PC-3 (cell line): ENCODE data around the gene CYP39A1. TPM values are rescaled to one million over a fixed set of nuclear protein-coding genes. Genes with fewer than 3 reads are reported as not detected.

Experiments used
- ATAC-seq: fragments of 200-7000 bp; cut with Tn5 transposase; 2 replicates; pipeline ENCODE4 v1.9.1; 2020; ENCODE audit warnings: mild to moderate bottlenecking, moderate library complexity
- BruUV-seq: library from RNA; stranded (reverse); fragments of 400-500 nt; replicated peaks from 2 replicates; lab custom pipeline; 2021; lab: Mats Ljungman, UMichigan
- CTCF ChIA-PET: fragments of 300-600 bp; sonication (Branson Sonifier 250); formaldehyde crosslinking; loops from one replicate; lab custom pipeline; 2022; ENCODE audit warnings: antibody characterized with exemption; lab: Charles Lee
- POLR2A ChIA-PET: fragments of 300-600 bp; sonication (Branson Sonifier 250); formaldehyde crosslinking; loops from one replicate; lab custom pipeline; 2022; ENCODE audit warnings: antibody characterized with exemption; ENCODE audit not compliant: unreplicated experiment; lab: Charles Lee
- DNase-seq: peaks from one replicate; pipeline ENCODE4 v3.0.0-alpha.2; 2015
- H2AFZ ChIP-seq: fragments of 300-600 bp; sonication (generic); 2 replicates; pipeline ENCODE4 v1.6.0; 2016; ENCODE audit warnings: antibody characterized with exemption, low read length
- H3F3A ChIP-seq: fragments of 300-600 bp; sonication (generic); one replicate; pipeline ENCODE4 v1.6.0; 2017; ENCODE audit warnings: antibody characterized with exemption, low read length, control low read depth, mild to moderate bottlenecking; ENCODE audit not compliant: unreplicated experiment
- H3K27ac ChIP-seq: fragments of 300-600 bp; sonication (generic); 2 replicates; pipeline ENCODE4 v1.5.1; 2016; ENCODE audit warnings: mild to moderate bottlenecking, low read length
- H3K27me3 ChIP-seq: fragments of 300-600 bp; sonication (generic); 2 replicates; pipeline ENCODE4 v1.6.1; 2016; ENCODE audit warnings: low read length, mixed read lengths
- H3K36me3 ChIP-seq: fragments of 300-600 bp; sonication (generic); 2 replicates; pipeline ENCODE4 v1.6.1; 2016; ENCODE audit warnings: low read depth, mixed run types, low read length, mixed read lengths
- H3K4me1 ChIP-seq: fragments of 300-600 bp; sonication (generic); 2 replicates; pipeline ENCODE4 v1.5.1; 2016; ENCODE audit warnings: low read length; ENCODE audit not compliant: insufficient read depth
- H3K4me2 ChIP-seq: fragments of 300-600 bp; sonication (generic); 2 replicates; pipeline ENCODE4 v1.6.0; 2016; ENCODE audit warnings: low read length
- H3K4me3 ChIP-seq: fragments of 300-600 bp; sonication (generic); 2 replicates; pipeline ENCODE4 v1.5.1; 2016; ENCODE audit warnings: mild to moderate bottlenecking, low read length, mixed read lengths
- H3K79me2 ChIP-seq: fragments of 300-600 bp; sonication (generic); 2 replicates; pipeline ENCODE4 v1.6.1; 2017; ENCODE audit warnings: low read length, mixed read lengths
- H3K9ac ChIP-seq: fragments of 300-600 bp; sonication (generic); 2 replicates; pipeline ENCODE4 v1.6.0; 2016; ENCODE audit warnings: mild to moderate bottlenecking, low read length
- H3K9me2 ChIP-seq: fragments of 300-600 bp; sonication (generic); replicated peaks from 2 replicates; pipeline ENCODE4 v1.6.1; 2016; ENCODE audit warnings: mixed run types, low read length, mixed read lengths
- H3K9me3 ChIP-seq: fragments of 300-600 bp; sonication (generic); 2 replicates; pipeline ENCODE4 v1.6.1; 2016; ENCODE audit warnings: low read length, mixed read lengths
- H4K20me1 ChIP-seq: fragments of 300-600 bp; sonication (generic); 2 replicates; pipeline ENCODE4 v1.6.1; 2016; ENCODE audit warnings: low read length, mixed read lengths
- EZH2 ChIP-seq: fragments of 300-600 bp; sonication (generic); IDR thresholded peaks from one replicate; pipeline ENCODE4 v1.6.1; 2017; ENCODE audit warnings: antibody characterized with exemption, mild to moderate bottlenecking, low read length; ENCODE audit not compliant: unreplicated experiment
- EZH2phosphoT487 ChIP-seq: fragments of 300-600 bp; sonication (generic); IDR thresholded peaks from 2 replicates; pipeline ENCODE4 v1.6.1; 2018; ENCODE audit warnings: mild to moderate bottlenecking, antibody characterized with exemption, low read length, borderline replicate concordance
- intact Hi-C: fragments of 100-400 bp; cut with micrococcal nuclease; formaldehyde crosslinking; loops from 2 replicates; pipeline ENCODE4 v1.9.0; 2023
- total RNA-seq: library from RNA; depleted of rRNA; stranded (reverse); fragments of >200 nt; gene quantifications from 2 replicates; pipeline ENCODE4 v1.2.3, GENCODE V29; 2014
- TF ChIP-seq, protein P1 (sequence below): fragments of 300-600 bp; sonication (generic); conservative IDR thresholded peaks from 2 replicates; pipeline ENCODE4 v1.5.1; 2017; ENCODE audit warnings: antibody characterized with exemption, low read depth, mild to moderate bottlenecking, low read length

CYP39A1 gene
- total RNA-seq, 1 experiment from 2014 or later: 0.66 TPM

DNA sequence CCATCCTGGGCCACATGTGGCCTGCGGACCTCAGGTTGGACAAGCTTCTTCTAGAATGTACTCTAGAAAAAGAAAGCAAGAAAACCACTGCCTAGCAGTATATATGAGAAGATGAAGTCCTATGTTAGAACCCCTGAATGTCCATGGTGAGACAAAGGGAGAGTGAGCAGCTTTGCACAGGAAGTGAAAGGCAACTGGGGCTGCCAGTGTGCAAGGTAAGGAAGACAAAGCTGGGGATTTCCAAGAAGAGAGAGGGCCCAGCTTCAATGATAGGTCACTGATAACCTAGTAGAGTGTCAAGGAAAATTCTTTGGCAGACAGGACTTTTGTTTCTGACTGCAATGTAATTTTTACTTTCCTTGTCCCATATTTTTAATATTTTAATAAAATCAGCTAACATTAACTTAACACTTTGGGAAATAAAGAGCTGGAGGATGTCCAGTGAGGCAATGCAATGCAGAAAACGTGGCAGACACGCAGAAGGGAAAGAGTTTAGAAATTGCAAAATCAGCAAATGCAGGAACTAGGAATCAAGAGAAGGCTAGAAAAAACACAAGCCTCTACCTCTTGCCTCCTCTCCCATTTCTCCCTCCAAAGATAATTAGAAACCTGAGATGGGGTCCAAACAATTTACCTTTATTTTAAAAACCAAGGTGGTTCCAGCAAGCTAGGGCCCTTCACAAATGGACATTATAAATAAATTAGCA, 47.4 kb downstream of the CYP39A1 start:
- H3K9me2 ChIP-seq: no peaks in the 10 kb centered on the region
- no peak overlapping the region for H3K4me2 ChIP-seq
- no TSS peak for BruUV-seq
- DNase-seq (no peak), ATAC-seq (no peak)
- no peaks in the 10 kb centered on the region for H3K9me3 ChIP-seq
- H2AFZ ChIP-seq: no peak overlapping the region
- H4K20me1 ChIP-seq: no peaks in the 10 kb centered on the region
- no peaks in the 10 kb centered on the region for H3K27me3 ChIP-seq
- no peaks in the 10 kb centered on the region for H3F3A ChIP-seq
- TF ChIP-seq EZH2 (no peak), EZH2phosphoT487 (no peak)
- TF ChIP-seq, protein P1, sequence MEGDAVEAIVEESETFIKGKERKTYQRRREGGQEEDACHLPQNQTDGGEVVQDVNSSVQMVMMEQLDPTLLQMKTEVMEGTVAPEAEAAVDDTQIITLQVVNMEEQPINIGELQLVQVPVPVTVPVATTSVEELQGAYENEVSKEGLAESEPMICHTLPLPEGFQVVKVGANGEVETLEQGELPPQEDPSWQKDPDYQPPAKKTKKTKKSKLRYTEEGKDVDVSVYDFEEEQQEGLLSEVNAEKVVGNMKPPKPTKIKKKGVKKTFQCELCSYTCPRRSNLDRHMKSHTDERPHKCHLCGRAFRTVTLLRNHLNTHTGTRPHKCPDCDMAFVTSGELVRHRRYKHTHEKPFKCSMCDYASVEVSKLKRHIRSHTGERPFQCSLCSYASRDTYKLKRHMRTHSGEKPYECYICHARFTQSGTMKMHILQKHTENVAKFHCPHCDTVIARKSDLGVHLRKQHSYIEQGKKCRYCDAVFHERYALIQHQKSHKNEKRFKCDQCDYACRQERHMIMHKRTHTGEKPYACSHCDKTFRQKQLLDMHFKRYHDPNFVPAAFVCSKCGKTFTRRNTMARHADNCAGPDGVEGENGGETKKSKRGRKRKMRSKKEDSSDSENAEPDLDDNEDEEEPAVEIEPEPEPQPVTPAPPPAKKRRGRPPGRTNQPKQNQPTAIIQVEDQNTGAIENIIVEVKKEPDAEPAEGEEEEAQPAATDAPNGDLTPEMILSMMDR: no peak
- no peaks in the 10 kb centered on the region for H3K79me2 ChIP-seq
- POLR2A ChIA-PET: no interaction called here
- H3K27ac ChIP-seq: no peak overlapping the region
- H3K36me3 ChIP-seq: no peaks in the 10 kb centered on the region
- CTCF ChIA-PET: interaction anchor here (0.6 kb wide), 2 partner anchors 51 to 515 kb away, joined by 4 to 10 read pairs; no protein-coding TSS in a partner anchor
- intact Hi-C loops: no loop called here
- H3K4me1 ChIP-seq: no peaks in the 10 kb centered on the region
- H3K9ac ChIP-seq: no peak overlapping the region
- no peak overlapping the region for H3K4me3 ChIP-seq

DNA sequence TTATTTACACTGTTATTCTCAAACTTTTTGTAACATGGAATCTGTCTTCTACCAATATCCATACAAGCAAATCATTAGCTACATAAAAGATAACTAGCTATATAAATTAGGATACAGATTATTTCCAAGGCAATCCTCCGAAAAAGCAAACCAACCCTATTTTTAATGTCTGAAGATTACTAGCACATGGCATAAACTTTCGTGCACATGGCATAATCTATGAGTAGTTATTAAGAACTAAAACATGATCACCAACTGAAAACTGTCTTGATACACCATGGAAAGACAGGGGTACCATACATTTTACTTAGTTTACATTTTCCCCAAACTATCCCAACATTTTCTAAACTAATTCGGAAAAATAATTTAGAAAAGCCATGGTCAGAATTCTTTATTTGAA, 54.4 kb downstream of the CYP39A1 start:
- CTCF ChIA-PET: no interaction called here
- POLR2A ChIA-PET: no interaction called here

DNA sequence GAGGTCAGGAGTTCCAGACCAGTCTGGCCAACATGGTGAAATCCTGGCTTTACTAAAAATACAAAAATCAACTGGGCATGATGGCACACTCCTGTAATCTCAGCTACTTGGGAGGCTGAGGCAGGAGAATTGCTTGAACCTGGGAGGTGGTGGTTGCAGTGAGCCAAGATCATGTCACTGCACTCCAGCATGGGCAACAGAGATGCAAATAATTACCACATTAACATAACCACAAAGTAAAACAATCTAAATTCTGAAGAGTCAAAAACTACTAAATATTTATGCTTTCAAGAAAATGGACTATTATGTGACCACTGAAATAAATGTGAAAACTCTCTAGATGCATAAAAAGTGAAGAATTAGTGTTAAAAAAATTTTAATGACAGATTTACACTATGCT, 59.9 kb downstream of the CYP39A1 start:
- intact Hi-C loops: no loop called here
- Histone ChIP-seq H2AFZ (no peak overlapping the region), H3K9me3 (no peaks in the 10 kb centered on the region), H3K9ac (no peak overlapping the region), H3K9me2 (no peaks in the 10 kb centered on the region), H3K4me1 (no peaks in the 10 kb centered on the region), H4K20me1 (no peaks in the 10 kb centered on the region), H3K27me3 (no peaks in the 10 kb centered on the region), H3K79me2 (no peaks in the 10 kb centered on the region), H3K4me3 (no peak overlapping the region), H3F3A (no peaks in the 10 kb centered on the region), H3K4me2 (no peak overlapping the region), H3K27ac (no peak overlapping the region), H3K36me3 (no peaks in the 10 kb centered on the region)
- no peak for ATAC-seq
- TF ChIP-seq, protein P1: no peak
- TF ChIP-seq EZH2: no peak
- no peak for DNase-seq
- CTCF ChIA-PET: no interaction called here
- BruUV-seq: no TSS peak
- POLR2A ChIA-PET: no interaction called here

More for the DNA sequence above, 54.4 kb downstream of the CYP39A1 start:
- DNase-seq (no peak), ATAC-seq (no peak)
- no peaks in the 10 kb centered on the region for H3F3A ChIP-seq
- no peaks in the 10 kb centered on the region for H3K4me1 ChIP-seq
- intact Hi-C loops: no loop called here
- H3K4me3 ChIP-seq: no peak overlapping the region
- H4K20me1 ChIP-seq: no peaks in the 10 kb centered on the region
- TF ChIP-seq EZH2phosphoT487: no peak
- no peak for TF ChIP-seq EZH2
- TF ChIP-seq, protein P1: no peak
- no peaks in the 10 kb centered on the region for H3K9me2 ChIP-seq
- H3K9ac ChIP-seq: no peak overlapping the region
- H3K9me3 ChIP-seq: no peaks in the 10 kb centered on the region
- no TSS peak for BruUV-seq
- no peak overlapping the region for H3K27ac ChIP-seq
- H3K27me3 ChIP-seq: no peaks in the 10 kb centered on the region
- H3K36me3 ChIP-seq: no peaks in the 10 kb centered on the region
- no peak overlapping the region for H2AFZ ChIP-seq
- H3K4me2 ChIP-seq: no peak overlapping the region
- H3K79me2 ChIP-seq: no peaks in the 10 kb centered on the region
